GM19372 (cell line): ENCODE data around the gene SLC35F3.
"Not testable (repeated sequence)": the region's sequence is repeated elsewhere in the genome, so short reads cannot be mapped to it uniquely, and the experiment has no call there.

Source experiments
- ATAC-seq: cut with Tn5 transposase; IDR thresholded peaks from one replicate; pipeline ENCODE4 v1.9.1; 2021; ENCODE audit warnings: mild to moderate bottlenecking, low read depth, moderate library complexity; ENCODE audit not compliant: unreplicated experiment

Gene SLC35F3

GRCh38 chr1:234173968-234174367 lies 269.5 kb downstream of the SLC35F3 start:
- ATAC-seq, result no peak

GRCh38 chr1:234175363-234175762 lies 270.9 kb downstream of the SLC35F3 start:
- ATAC-seq, result no peak

GRCh38 chr1:234176000-234176399 lies 271.5 kb downstream of the SLC35F3 start:
- ATAC-seq, result no peak

- not testable (repeated sequence) for ATAC-seq
These were observed 272.4 kb downstream of the SLC35F3 start for GRCh38 chr1:234176847-234177246.

- no peak for ATAC-seq
These were observed 281.0 kb downstream of the SLC35F3 start for GRCh38 chr1:234185438-234185837.

- ATAC-seq, result no peak
These were observed 281.7 kb downstream of the SLC35F3 start for GRCh38 chr1:234186037-234186688.

- no peak for ATAC-seq
These were observed 283.9 kb downstream of the SLC35F3 start for GRCh38 chr1:234188454-234188792.

- ATAC-seq, result no peak
These were observed 293.4 kb downstream of the SLC35F3 start for GRCh38 chr1:234197839-234198238.

GRCh38 chr1:234199476-234200127 lies 295.1 kb downstream of the SLC35F3 start:
- no peak for ATAC-seq

- ATAC-seq, result no peak
These were observed 296.1 kb downstream of the SLC35F3 start for GRCh38 chr1:234200566-234200965.

- ATAC-seq, result no peak
These were observed 297.1 kb downstream of the SLC35F3 start for GRCh38 chr1:234201600-234201999.

GRCh38 chr1:234205966-234206365 lies 301.5 kb downstream of the SLC35F3 start:
- no peak for ATAC-seq

GRCh38 chr1:234206651-234207284 lies 302.3 kb downstream of the SLC35F3 start:
- no peak for ATAC-seq

- ATAC-seq, result no peak
These were observed 303.9 kb downstream of the SLC35F3 start for GRCh38 chr1:234208351-234208750.

GRCh38 chr1:234208791-234209190 lies 304.3 kb downstream of the SLC35F3 start:
- ATAC-seq, result no peak

- not testable (repeated sequence) for ATAC-seq
These were observed 306.0 kb downstream of the SLC35F3 start for GRCh38 chr1:234210429-234210828.

GRCh38 chr1:234211855-234212254 lies 307.4 kb downstream of the SLC35F3 start:
- not testable (repeated sequence) for ATAC-seq

GRCh38 chr1:234212764-234213657 lies 308.5 kb downstream of the SLC35F3 start:
- ATAC-seq, result peak; percentile 40

- ATAC-seq, result no peak
These were observed 309.2 kb downstream of the SLC35F3 start for GRCh38 chr1:234213658-234214128.

- ATAC-seq, result no peak
These were observed 309.8 kb downstream of the SLC35F3 start for GRCh38 chr1:234214129-234214910.
